ENCODE data around the gene RFLNA. TPM values are rescaled to one million over a fixed set of nuclear protein-coding genes. Genes with fewer than 3 reads are reported as not detected.

Gene RFLNA
- total RNA-seq, 2 donors from 2014 or later, result 0.41 to 0.59 TPM

- TF ChIP-seq, protein P1, sequence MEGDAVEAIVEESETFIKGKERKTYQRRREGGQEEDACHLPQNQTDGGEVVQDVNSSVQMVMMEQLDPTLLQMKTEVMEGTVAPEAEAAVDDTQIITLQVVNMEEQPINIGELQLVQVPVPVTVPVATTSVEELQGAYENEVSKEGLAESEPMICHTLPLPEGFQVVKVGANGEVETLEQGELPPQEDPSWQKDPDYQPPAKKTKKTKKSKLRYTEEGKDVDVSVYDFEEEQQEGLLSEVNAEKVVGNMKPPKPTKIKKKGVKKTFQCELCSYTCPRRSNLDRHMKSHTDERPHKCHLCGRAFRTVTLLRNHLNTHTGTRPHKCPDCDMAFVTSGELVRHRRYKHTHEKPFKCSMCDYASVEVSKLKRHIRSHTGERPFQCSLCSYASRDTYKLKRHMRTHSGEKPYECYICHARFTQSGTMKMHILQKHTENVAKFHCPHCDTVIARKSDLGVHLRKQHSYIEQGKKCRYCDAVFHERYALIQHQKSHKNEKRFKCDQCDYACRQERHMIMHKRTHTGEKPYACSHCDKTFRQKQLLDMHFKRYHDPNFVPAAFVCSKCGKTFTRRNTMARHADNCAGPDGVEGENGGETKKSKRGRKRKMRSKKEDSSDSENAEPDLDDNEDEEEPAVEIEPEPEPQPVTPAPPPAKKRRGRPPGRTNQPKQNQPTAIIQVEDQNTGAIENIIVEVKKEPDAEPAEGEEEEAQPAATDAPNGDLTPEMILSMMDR (IDR thresholded peaks at IDR 0.05), result no peak
- Histone ChIP-seq H3K36me3 (no peaks in the 10 kb centered on the region), H3K9me3 (peaks cover 0 to 4% of the 10 kb centered on the region in 2 donors), H3K4me1 (no peaks in the 10 kb centered on the region), H3K27ac (no peak overlapping the region), H3K4me3 (no peak overlapping the region), H3K27me3 (no peaks in the 10 kb centered on the region)
- DNase-seq (ENCODE audit: low spot score), result no peak
These were observed 27.6 kb upstream of the RFLNA start for GRCh38 chr12:124267205-124267778.

DNA sequence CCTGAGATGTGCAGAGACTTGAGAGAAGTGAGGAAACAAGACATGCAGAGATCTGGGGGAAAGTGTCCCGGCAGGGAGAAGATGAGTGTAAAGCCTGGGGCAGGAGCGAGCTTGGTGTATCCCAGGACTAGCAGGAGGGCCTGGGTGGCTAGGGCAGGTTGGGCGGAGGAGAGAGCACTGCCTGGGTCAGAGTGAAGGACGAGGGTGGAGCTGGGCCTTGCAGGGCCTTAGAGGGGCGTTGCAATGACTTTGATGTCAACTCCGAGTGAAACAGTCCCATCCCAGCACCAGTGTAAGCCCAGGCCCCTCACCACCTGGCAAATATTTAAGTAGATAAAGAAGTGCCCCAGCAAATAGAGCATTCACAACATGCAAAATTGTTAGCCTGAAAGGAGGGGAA, 24.2 kb upstream of the RFLNA start:
- Histone ChIP-seq H3K36me3 (no peaks in the 10 kb centered on the region), H3K27ac (no peak overlapping the region), H3K4me3 (no peak overlapping the region), H3K9me3 (peaks cover 0 to 4% of the 10 kb centered on the region in 2 donors), H3K27me3 (no peaks in the 10 kb centered on the region), H3K4me1 (no peaks in the 10 kb centered on the region)
- DNase-seq (ENCODE audit: low spot score), result no peak
- TF ChIP-seq, protein P1 (IDR thresholded peaks at IDR 0.05), result no peak

- Histone ChIP-seq H3K4me3 (no peak overlapping the region), H3K27me3 (peaks cover 0 to 8% of the 10 kb centered on the region in 2 donors), H3K36me3 (no peaks in the 10 kb centered on the region), H3K27ac (no peak overlapping the region), H3K9me3 (peaks cover 0 to 4% of the 10 kb centered on the region in 2 donors), H3K4me1 (no peaks in the 10 kb centered on the region)
- TF ChIP-seq, protein P1 (IDR thresholded peaks at IDR 0.05), result no peak
- DNase-seq (ENCODE audit: low spot score), result no peak
These were observed 21.3 kb upstream of the RFLNA start for GRCh38 chr12:124273630-124274029.

- TF ChIP-seq, protein P1 (IDR thresholded peaks at IDR 0.05), result no peak
- Histone ChIP-seq H3K36me3 (no peaks in the 10 kb centered on the region), H3K4me3 (no peak overlapping the region), H3K27ac (no peak overlapping the region), H3K9me3 (no peaks in the 10 kb centered on the region), H3K27me3 (peaks cover 0 to 8% of the 10 kb centered on the region in 2 donors), H3K4me1 (peaks cover 0 to 6% of the 10 kb centered on the region in 2 donors)
- no peak for DNase-seq (ENCODE audit: low spot score)
These were observed 18.6 kb upstream of the RFLNA start for GRCh38 chr12:124276337-124276736.

GRCh38 chr12:124277394-124278241, 17.3 kb upstream of the RFLNA start:
- Histone ChIP-seq H3K9me3 (no peaks in the 10 kb centered on the region), H3K27me3 (peaks cover 0 to 8% of the 10 kb centered on the region in 2 donors), H3K4me3 (no peak overlapping the region), H3K36me3 (no peaks in the 10 kb centered on the region), H3K27ac (no peak overlapping the region), H3K4me1 (peaks cover 0 to 6% of the 10 kb centered on the region in 2 donors)
- TF ChIP-seq, protein P1 (IDR thresholded peaks at IDR 0.05), result no peak
- no peak for DNase-seq (ENCODE audit: low spot score)

All from right atrium auricular region (tissue), 2 donors.